ENCODE measurements around the gene HEXD. TPM values are rescaled to one million over a fixed set of nuclear protein-coding genes. Genes with fewer than 3 reads are reported as not detected.

HEXD gene
- total RNA-seq, 1 donor from 2014 or later: 82.8 TPM

DNA sequence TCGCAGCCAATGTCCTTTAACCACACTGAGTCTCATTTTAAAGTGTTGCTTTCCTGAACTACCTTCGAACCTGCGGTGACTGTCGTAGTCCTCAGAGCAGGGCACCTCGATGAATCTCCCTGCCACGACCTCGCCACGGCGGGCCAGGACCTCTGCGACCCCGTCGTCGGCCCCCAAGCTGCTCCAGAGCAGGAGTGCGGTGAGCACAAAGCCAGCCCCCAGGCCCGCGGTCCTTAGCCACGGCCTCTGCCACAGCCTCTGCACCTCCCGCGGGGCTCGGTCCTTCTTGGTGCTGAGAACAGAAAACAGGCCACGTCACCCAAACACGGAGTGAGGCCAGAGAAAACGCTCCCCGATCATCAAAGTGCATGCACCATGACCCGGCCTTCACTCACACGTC, 2.8 kb upstream of the HEXD start:
- Mint-ChIP-seq H3K27me3 (ENCODE audit: low read depth) (no peaks in the 10 kb centered on the region), H3K4me1 (peaks cover 17% of the 10 kb centered on the region), H3K4me3 (no peak overlapping the region), H3K36me3 (peaks cover 17% of the 10 kb centered on the region), H3K27ac (no peak overlapping the region), H3K9me3 (no peaks in the 10 kb centered on the region)
- TF ChIP-seq, protein P1, sequence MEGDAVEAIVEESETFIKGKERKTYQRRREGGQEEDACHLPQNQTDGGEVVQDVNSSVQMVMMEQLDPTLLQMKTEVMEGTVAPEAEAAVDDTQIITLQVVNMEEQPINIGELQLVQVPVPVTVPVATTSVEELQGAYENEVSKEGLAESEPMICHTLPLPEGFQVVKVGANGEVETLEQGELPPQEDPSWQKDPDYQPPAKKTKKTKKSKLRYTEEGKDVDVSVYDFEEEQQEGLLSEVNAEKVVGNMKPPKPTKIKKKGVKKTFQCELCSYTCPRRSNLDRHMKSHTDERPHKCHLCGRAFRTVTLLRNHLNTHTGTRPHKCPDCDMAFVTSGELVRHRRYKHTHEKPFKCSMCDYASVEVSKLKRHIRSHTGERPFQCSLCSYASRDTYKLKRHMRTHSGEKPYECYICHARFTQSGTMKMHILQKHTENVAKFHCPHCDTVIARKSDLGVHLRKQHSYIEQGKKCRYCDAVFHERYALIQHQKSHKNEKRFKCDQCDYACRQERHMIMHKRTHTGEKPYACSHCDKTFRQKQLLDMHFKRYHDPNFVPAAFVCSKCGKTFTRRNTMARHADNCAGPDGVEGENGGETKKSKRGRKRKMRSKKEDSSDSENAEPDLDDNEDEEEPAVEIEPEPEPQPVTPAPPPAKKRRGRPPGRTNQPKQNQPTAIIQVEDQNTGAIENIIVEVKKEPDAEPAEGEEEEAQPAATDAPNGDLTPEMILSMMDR (IDR thresholded peaks at IDR 0.05; ENCODE audit: unreplicated experiment): no peak
- DNase-seq (ENCODE audit: low spot score in 2 of 2, unreplicated experiment in 2 of 2): no peak

- Mint-ChIP-seq H3K9me3 (no peaks in the 10 kb centered on the region), H3K27me3 (ENCODE audit: low read depth) (no peaks in the 10 kb centered on the region), H3K4me1 (peaks cover 17% of the 10 kb centered on the region), H3K36me3 (peaks cover 19% of the 10 kb centered on the region), H3K27ac (no peak overlapping the region), H3K4me3 (no peak overlapping the region)
- DNase-seq (ENCODE audit: low spot score in 2 of 2, unreplicated experiment in 2 of 2): no peak
- TF ChIP-seq, protein P1 (IDR thresholded peaks at IDR 0.05; ENCODE audit: unreplicated experiment): no peak
These were observed 2.4 kb upstream of the HEXD start for GRCh38 chr17:82415786-82416185.

GRCh38 chr17:82416264-82416663, 1.9 kb upstream of the HEXD start:
- TF ChIP-seq, protein P1 (IDR thresholded peaks at IDR 0.05; ENCODE audit: unreplicated experiment): no peak
- Mint-ChIP-seq H3K9me3 (peaks cover 4% of the 10 kb centered on the region), H3K4me1 (peaks cover 17% of the 10 kb centered on the region), H3K4me3 (no peak overlapping the region), H3K27ac (no peak overlapping the region), H3K27me3 (ENCODE audit: low read depth) (no peaks in the 10 kb centered on the region), H3K36me3 (peaks cover 24% of the 10 kb centered on the region)
- DNase-seq (ENCODE audit: low spot score in 2 of 2, unreplicated experiment in 2 of 2): no peak

DNA sequence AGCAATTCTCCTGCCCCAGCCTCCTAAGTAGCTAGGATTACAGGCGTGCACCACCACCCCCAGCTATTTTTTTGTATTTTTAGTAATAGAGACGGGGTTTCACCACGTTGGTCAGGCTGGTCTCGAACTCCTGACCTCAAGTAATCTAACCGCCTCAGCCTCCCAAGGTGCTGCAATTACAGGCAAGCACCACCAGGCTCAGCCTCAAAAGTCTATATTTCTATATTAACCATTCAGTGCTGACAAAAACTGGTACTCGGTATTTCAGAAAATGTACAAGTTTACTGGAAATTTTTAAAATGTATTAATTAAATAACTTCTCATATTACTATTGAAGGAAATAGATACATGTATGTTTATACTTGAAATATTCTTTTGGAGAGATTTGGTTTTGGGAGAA, 1.4 kb upstream of the HEXD start:
- TF ChIP-seq, protein P1 (IDR thresholded peaks at IDR 0.05; ENCODE audit: unreplicated experiment): peak; percentile 47
- Mint-ChIP-seq H3K9me3 (peaks cover 4% of the 10 kb centered on the region), H3K36me3 (peaks cover 25% of the 10 kb centered on the region), H3K27ac (no peak overlapping the region), H3K27me3 (ENCODE audit: low read depth) (no peaks in the 10 kb centered on the region), H3K4me3 (no peak overlapping the region), H3K4me1 (peaks cover 17% of the 10 kb centered on the region)
- no peak for DNase-seq (ENCODE audit: low spot score in 2 of 2, unreplicated experiment in 2 of 2)

DNA sequence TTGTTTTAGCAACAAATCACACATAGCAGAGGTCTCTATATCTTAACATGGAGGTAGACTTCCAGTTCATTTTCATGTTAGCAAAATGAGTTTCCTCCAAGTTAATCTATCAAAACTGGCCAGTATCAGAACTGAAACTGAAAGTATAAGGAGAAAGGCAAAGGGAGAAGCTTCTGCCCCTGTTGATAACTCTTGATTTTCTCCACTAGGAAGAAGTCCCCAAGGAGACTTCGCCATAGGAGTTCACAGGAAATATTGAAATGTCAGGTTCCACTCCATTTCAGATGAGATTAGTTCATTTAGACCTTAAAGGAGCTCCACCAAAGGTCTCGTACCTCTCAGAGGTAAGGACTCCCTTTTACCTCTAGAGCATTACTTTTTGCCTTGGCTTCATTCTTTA, 1.4 kb downstream of the HEXD start:
- no peaks in the 10 kb centered on the region for H3K27me3 Mint-ChIP-seq (ENCODE audit: low read depth)
- H3K4me3 Mint-ChIP-seq: peak overlapping the region; percentile 78
- H3K4me1 Mint-ChIP-seq: peaks cover 15% of the 10 kb centered on the region
- no peak overlapping the region for H3K27ac Mint-ChIP-seq
- no peak for DNase-seq (ENCODE audit: low spot score in 2 of 2, unreplicated experiment in 2 of 2)
- TF ChIP-seq, protein P1 (IDR thresholded peaks at IDR 0.05; ENCODE audit: unreplicated experiment): no peak
- peaks cover 12% of the 10 kb centered on the region for H3K9me3 Mint-ChIP-seq
- H3K36me3 Mint-ChIP-seq: peaks cover 35% of the 10 kb centered on the region

All from mesothelial cell of epicardium (in vitro differentiated cells).